NB4 (cell line): Measurements from ENCODE around the gene NACC2.
A peak's percentile ranks its signal among the peaks of the same experiment; 100 is the strongest.

Experiments used
- DNase-seq: peaks from one replicate; pipeline ENCODE4 v3.0.0; 2010; ENCODE audit warnings: low read depth
- H3K4me3 ChIP-seq: one replicate; pipeline ENCODE4 v1.5.1; 2011; ENCODE audit warnings: mild to moderate bottlenecking, low read depth, low read length, moderate library complexity
- CTCF ChIP-seq: IDR thresholded peaks from one replicate; pipeline ENCODE4 v1.5.1; 2012; ENCODE audit warnings: low read depth, low read length
- MAX ChIP-seq: IDR thresholded peaks from 2 replicates; pipeline ENCODE4 v1.6.1; 2011; ENCODE audit warnings: low read depth, low read length
- MYC ChIP-seq: IDR thresholded peaks from 2 replicates; pipeline ENCODE4 v1.6.1; 2011; ENCODE audit warnings: low read depth, low read length
- POLR2A ChIP-seq: IDR thresholded peaks from 2 replicates; pipeline ENCODE4 v1.6.1; 2011; ENCODE audit warnings: mild to moderate bottlenecking; ENCODE audit not compliant: insufficient read length; ENCODE audit errors: extremely low read depth

Gene NACC2

GRCh38 chr9:136047775-136048559 lies 47.1 kb downstream of the NACC2 start:
- DNase-seq, result peak; percentile 48

GRCh38 chr9:136047076-136047774 lies 47.9 kb downstream of the NACC2 start:
- no peak overlapping the region for H3K4me3 ChIP-seq
- peak; percentile 61 for DNase-seq
- TF ChIP-seq POLR2A (no peak), MYC (no peak), MAX (no peak), CTCF (no peak)

More at GRCh38 chr9:136047775-136048559, 47.1 kb downstream of the NACC2 start:
- peak overlapping the region; percentile 16 for H3K4me3 ChIP-seq
- TF ChIP-seq MYC, result no peak
- no peak for TF ChIP-seq MAX
- no peak for TF ChIP-seq POLR2A
- TF ChIP-seq CTCF, result no peak

GRCh38 chr9:136046554-136046920 lies 48.6 kb downstream of the NACC2 start:
- H3K4me3 ChIP-seq, result no peak overlapping the region
- TF ChIP-seq POLR2A (no peak), CTCF (no peak), MYC (no peak), MAX (no peak)
- no peak for DNase-seq

GRCh38 chr9:136045595-136046553 lies 49.2 kb downstream of the NACC2 start:
- TF ChIP-seq POLR2A, result no peak
- peak; percentile 29; the same call in 1 of the 2 replicates for TF ChIP-seq MAX
- TF ChIP-seq MYC, result peak; percentile 56
- TF ChIP-seq CTCF, result no peak
- no peak overlapping the region for H3K4me3 ChIP-seq
- DNase-seq, result peak; percentile 99

GRCh38 chr9:136044971-136045594 lies 50.0 kb downstream of the NACC2 start:
- no peak for TF ChIP-seq MAX
- TF ChIP-seq CTCF, result no peak
- no peak for TF ChIP-seq POLR2A
- no peak for TF ChIP-seq MYC
- peak; percentile 36 for DNase-seq
- no peak overlapping the region for H3K4me3 ChIP-seq
